Gastrocnemius medialis (tissue), 4 donors: ENCODE measurements around the gene VAV2. TPM values are rescaled to one million over a fixed set of nuclear protein-coding genes. Genes with fewer than 3 reads are reported as not detected.

Experiments used
- ATAC-seq, 2 donors: fragments of 150-250 bp; one replicate each; pipeline ENCODE4 v1.9.1; 2016
- DNase-seq, 2 donors: peaks; one replicate each; pipeline ENCODE4 v3.0.0-alpha.2; 2019
- H3K27ac ChIP-seq, 4 donors: fragments of 200-600 bp; sonication (generic); 1 replicate in 1 of 4; 2 replicates in 3 of 4; pipeline ENCODE4 v1.5.1; 2016 to 2018; ENCODE audit warnings: mild to moderate bottlenecking in 2 of 4, moderate library complexity in 1 of 4
- H3K27me3 ChIP-seq, 3 donors: fragments of 200-600 bp; sonication (generic) in 2 of 3; 1 replicate in 1 of 3; 2 replicates in 2 of 3; pipeline versions ENCODE4 v1.5.1 to v1.6.0; 2016 to 2019; ENCODE audit warnings: mild to moderate bottlenecking in 1 of 3, moderate library complexity in 1 of 3
- H3K36me3 ChIP-seq, 2 donors: fragments of 200-600 bp; sonication (generic) in 1 of 2; one replicate each; pipeline ENCODE4 v1.5.1; 2017 to 2018
- H3K4me1 ChIP-seq, 2 donors: fragments of 200-600 bp; sonication (generic) in 1 of 2; one replicate each; pipeline ENCODE4 v1.5.1; 2016 to 2017; ENCODE audit warnings: mild to moderate bottlenecking in 2 of 2
- H3K4me3 ChIP-seq, 4 donors: fragments of 200-600 bp; sonication (generic) in 3 of 4; 1 replicate in 1 of 4; 2 replicates in 3 of 4; pipeline ENCODE4 v1.5.1; 2016 to 2019; ENCODE audit warnings: mild to moderate bottlenecking in 2 of 4
- H3K9me3 ChIP-seq, 3 donors: fragments of 200-600 bp; sonication (generic) in 2 of 3; 1 replicate in 1 of 3; 2 replicates in 2 of 3; pipeline ENCODE4 v1.5.1; 2016 to 2019
- CTCF ChIP-seq, 5 experiments: fragments of 450-650 bp in 3 of 5; fragments of 200-600 bp in 2 of 5; sonication (generic) in 2 of 5; IDR thresholded peaks in 4 of 5; conservative IDR thresholded peaks in 1 of 5; 1 replicate in 4 of 5; 2 replicates in 1 of 5; pipeline ENCODE4 v1.5.1; 2016 to 2019; ENCODE audit warnings: antibody characterized with exemption in 5 of 5, mild to moderate bottlenecking in 3 of 5, moderate library complexity in 3 of 5
- POLR2A ChIP-seq, 2 donors: fragments of 450-650 bp; IDR thresholded peaks; one replicate each; pipeline ENCODE4 v1.6.1; 2017; ENCODE audit warnings: antibody characterized with exemption in 2 of 2, mild to moderate bottlenecking in 2 of 2, moderate library complexity in 2 of 2
- in situ Hi-C, 4 donors: fragments of 200-750 bp; cut with MboI; loops; one replicate each; pipeline versions ENCODE4 v1.15.0 to v1.8.0; 2017; ENCODE audit warnings: low sequenced_read_pairs in 4 of 4
- intact Hi-C: fragments of 100-400 bp; cut with DNase I; formaldehyde crosslinking; loops from one replicate; pipeline ENCODE4 v1.15.1; 2023; ENCODE audit warnings: low total_unique reads
- total RNA-seq, 4 donors: library from RNA; depleted of rRNA; stranded (reverse); fragments of >200 nt; gene quantifications; one replicate each; pipeline versions ENCODE4 v1.1.0 to v1.2.3, GENCODE V29; 2016

Gene VAV2
- total RNA-seq, 4 donors from 2014 or later = 0.51 to 1.2 (median 0.97) TPM

- Histone ChIP-seq H3K9me3 (no peaks in the 10 kb centered on the region), H3K4me3 (no peak overlapping the region), H3K27me3 (peaks cover 0 to 5% (median 2%) of the 10 kb centered on the region in 3 donors), H3K4me1 (no peaks in the 10 kb centered on the region), H3K36me3 (no peaks in the 10 kb centered on the region), H3K27ac (no peak overlapping the region)
- in situ Hi-C loops = no loop called here
- TF ChIP-seq POLR2A (IDR thresholded peaks at IDR 0.05) (no peak), CTCF (IDR thresholded peaks at IDR 0.05 in 4 of 5, conservative IDR thresholded peaks at IDR 0.05 in 1 of 5) (no peak)
- DNase-seq (no peak), ATAC-seq (no peak)
- intact Hi-C loops = loop anchor here (1.0 kb wide), 1 partner anchor 49 kb away; no protein-coding TSS in a partner anchor
Measured at GRCh38 chr9:133842721-133843227, 149.3 kb downstream of the VAV2 start.

- Histone ChIP-seq H3K9me3 (no peaks in the 10 kb centered on the region), H3K27me3 (peaks cover 0 to 5% (median 2%) of the 10 kb centered on the region in 3 donors), H3K36me3 (no peaks in the 10 kb centered on the region), H3K27ac (no peak overlapping the region), H3K4me1 (no peaks in the 10 kb centered on the region), H3K4me3 (no peak overlapping the region)
- no peak for TF ChIP-seq POLR2A (IDR thresholded peaks at IDR 0.05)
- no peak for TF ChIP-seq CTCF (IDR thresholded peaks at IDR 0.05 in 4 of 5, conservative IDR thresholded peaks at IDR 0.05 in 1 of 5)
- ATAC-seq = peak in 1 of 2 donors; percentile 69
- in situ Hi-C loops (no loop called here), intact Hi-C loops (loop anchor here (1.0 kb wide), 1 partner anchor 49 kb away; no protein-coding TSS in a partner anchor)
- peak in 1 of 2 donors; percentile 41 for DNase-seq
Measured at GRCh38 chr9:133842174-133842573, 149.9 kb downstream of the VAV2 start.

GRCh38 chr9:133841167-133841812 lies 150.8 kb downstream of the VAV2 start:
- Histone ChIP-seq H3K4me3 (no peak overlapping the region), H3K27me3 (peaks cover 0 to 5% (median 2%) of the 10 kb centered on the region in 3 donors), H3K27ac (no peak overlapping the region), H3K9me3 (no peaks in the 10 kb centered on the region), H3K4me1 (no peaks in the 10 kb centered on the region), H3K36me3 (no peaks in the 10 kb centered on the region)
- in situ Hi-C loops (no loop called here), intact Hi-C loops (no loop called here)
- TF ChIP-seq POLR2A (IDR thresholded peaks at IDR 0.05) = no peak
- no peak for TF ChIP-seq CTCF (IDR thresholded peaks at IDR 0.05 in 4 of 5, conservative IDR thresholded peaks at IDR 0.05 in 1 of 5)
- no peak for ATAC-seq
- no peak for DNase-seq

- Histone ChIP-seq H3K36me3 (no peaks in the 10 kb centered on the region), H3K9me3 (no peaks in the 10 kb centered on the region), H3K27ac (peak overlapping the region in 3 of 4 donors; percentile 33 to 49 (median 45)), H3K4me1 (no peaks in the 10 kb centered on the region), H3K4me3 (no peak overlapping the region), H3K27me3 (peaks cover 0 to 2% (median 2%) of the 10 kb centered on the region in 3 donors)
- peak in 1 of 2 donors; percentile 36 for ATAC-seq
- intact Hi-C loops (no loop called here), in situ Hi-C loops (no loop called here)
- DNase-seq = peak in 1 of 2 donors; percentile 27
- TF ChIP-seq POLR2A (IDR thresholded peaks at IDR 0.05) (no peak), CTCF (IDR thresholded peaks at IDR 0.05 in 4 of 5, conservative IDR thresholded peaks at IDR 0.05 in 1 of 5) (no peak)
Measured at GRCh38 chr9:133839822-133840329, 152.2 kb downstream of the VAV2 start.
